Measurements from ENCODE around the gene CD209. TPM values are rescaled to one million over a fixed set of nuclear protein-coding genes. Genes with fewer than 3 reads are reported as not detected.

CD209 gene
- polyA plus RNA-seq, 3 donors, result 1.1 to 2.1 (median 1.8) TPM

GRCh38 chr19:7733376-7733775, 14.0 kb downstream of the CD209 start:
- Histone ChIP-seq H3K27me3 (ENCODE audit: control insufficient read depth in 2 of 2, insufficient read depth in 2 of 2, low read length in 2 of 2) (peaks cover 0 to 3% of the 10 kb centered on the region in 2 donors), H3K9me3 (replicated peaks in 1 of 2; ENCODE audit: control insufficient read depth in 1 of 2, insufficient read depth in 1 of 2, low read length in 2 of 2) (no peaks in the 10 kb centered on the region), H3K79me2 (ENCODE audit: insufficient read depth, low read length) (no peaks in the 10 kb centered on the region), H2AFZ (ENCODE audit: insufficient read depth, low read depth, low read length, poor library complexity, severe bottlenecking) (no peak overlapping the region), H3K4me2 (replicated peaks; ENCODE audit: extremely low read depth, low read length, poor library complexity, severe bottlenecking) (peak overlapping the region; percentile 61), H3K36me3 (replicated peaks in 1 of 2; ENCODE audit: control insufficient read depth in 1 of 2, insufficient read depth in 2 of 2, low read length in 2 of 2) (no peaks in the 10 kb centered on the region), H3K9ac (ENCODE audit: insufficient read depth, low read length, poor library complexity, severe bottlenecking) (no peak overlapping the region), H3K27ac (ENCODE audit: low read depth in 1 of 2, low read length in 2 of 2) (peak overlapping the region; percentile 18 to 86), H3K4me1 (ENCODE audit: control insufficient read depth in 1 of 2, insufficient read depth in 2 of 2, low read length in 2 of 2) (peaks cover 50 to 70% of the 10 kb centered on the region in 2 donors), H4K20me1 (ENCODE audit: insufficient read depth, low read length) (no peaks in the 10 kb centered on the region), H3K4me3 (replicated peaks in 1 of 3; ENCODE audit: low read depth in 2 of 3, low read length in 3 of 3) (no peak overlapping the region)
- intact Hi-C loops (cut with micrococcal nuclease), result no loop called here
- peaks cover 2 to 19% (median 19%) of the 10 kb centered on the region in 3 donors for H3K27me3 Mint-ChIP-seq (ENCODE audit: low read depth in 3 of 3)
- WGBS (ENCODE audit: insufficient coverage), result no CpG with 5 or more reads among the region's 6 CpGs
- H3K36me3 Mint-ChIP-seq, result peaks cover 0 to 4% of the 10 kb centered on the region in 2 donors
- H3K4me3 Mint-ChIP-seq, result no peak overlapping the region
- peaks cover 62% of the 10 kb centered on the region for H3K4me1 Mint-ChIP-seq
- peaks cover 0 to 5% (median 0%) of the 10 kb centered on the region in 7 donors for H3K9me3 Mint-ChIP-seq
- no peak for DNase-seq
- H3K27ac Mint-ChIP-seq, result peak overlapping the region in 4 of 7 donors; percentile 25 to 86 (median 56)
- no peak for TF ChIP-seq CTCF (IDR thresholded peaks at IDR 0.05)

- Mint-ChIP-seq H3K27ac (peak within 1 kb of the TSS in 1 of 7 donors; percentile 56), H3K4me3 (peak within 1 kb of the TSS; percentile 20 to 30), H3K27me3 (ENCODE audit: low read depth in 3 of 3) (peaks cover 2 to 22% (median 19%) of the 10 kb centered on the region in 3 donors), H3K4me1 (peaks cover 61% of the 10 kb centered on the region), H3K36me3 (peaks cover 0 to 13% of the 10 kb centered on the region in 2 donors), H3K9me3 (peaks cover 0 to 6% (median 0%) of the 10 kb centered on the region in 7 donors)
- no peak for TF ChIP-seq CTCF (IDR thresholded peaks at IDR 0.05)
- intact Hi-C loops (cut with micrococcal nuclease), result no loop called here
- WGBS (ENCODE audit: insufficient coverage), result 95% methylated on average over 8 of the region's 9 CpGs
- H3K27me3 ChIP-seq (ENCODE audit: control insufficient read depth in 2 of 2, insufficient read depth in 2 of 2, low read length in 2 of 2), result peaks cover 0 to 3% of the 10 kb centered on the region in 2 donors
- H3K4me1 ChIP-seq (ENCODE audit: control insufficient read depth in 1 of 2, insufficient read depth in 2 of 2, low read length in 2 of 2), result peaks cover 50 to 71% of the 10 kb centered on the region in 2 donors
- no peaks in the 10 kb centered on the region for H4K20me1 ChIP-seq (ENCODE audit: insufficient read depth, low read length)
- H3K4me3 ChIP-seq (replicated peaks in 1 of 3; ENCODE audit: low read depth in 2 of 3, low read length in 3 of 3), result peak within 1 kb of the TSS in 1 of 3 experiments; percentile 71
- H3K27ac ChIP-seq (ENCODE audit: low read depth in 1 of 2, low read length in 2 of 2), result no peak within 1 kb of the TSS
- no peaks in the 10 kb centered on the region for H3K79me2 ChIP-seq (ENCODE audit: insufficient read depth, low read length)
- peak within 1 kb of the TSS; percentile 87 for H2AFZ ChIP-seq (ENCODE audit: insufficient read depth, low read depth, low read length, poor library complexity, severe bottlenecking)
- no peak within 1 kb of the TSS for H3K9ac ChIP-seq (ENCODE audit: insufficient read depth, low read length, poor library complexity, severe bottlenecking)
- H3K9me3 ChIP-seq (replicated peaks in 1 of 2; ENCODE audit: control insufficient read depth in 1 of 2, insufficient read depth in 1 of 2, low read length in 2 of 2), result no peaks in the 10 kb centered on the region
- peak within 1 kb of the TSS; percentile 83 for H3K4me2 ChIP-seq (replicated peaks; ENCODE audit: extremely low read depth, low read length, poor library complexity, severe bottlenecking)
- no peaks in the 10 kb centered on the region for H3K36me3 ChIP-seq (replicated peaks in 1 of 2; ENCODE audit: control insufficient read depth in 1 of 2, insufficient read depth in 2 of 2, low read length in 2 of 2)
- no peak for DNase-seq
Observed at GRCh38 chr19:7732045-7732444, 15.3 kb downstream of the CD209 start, which contains the start of gene CLEC4G. CLEC4G (minus strand) TSS chr19:7732110; CDS start chr19:7732102, 8 bp downstream.

Measured in CD14-positive monocyte (primary cell).